ENCODE data around the gene ZNF839.
"Not testable (repeated sequence)": the region's sequence is repeated elsewhere in the genome, so short reads cannot be mapped to it uniquely, and the experiment has no call there.

ZNF839 gene

GRCh38 chr14:102314242-102315011 is 5.1 kb upstream of the ZNF839 start:
- no peak for DNase-seq

- no peak for DNase-seq
Measured at GRCh38 chr14:102315121-102315520, 4.4 kb upstream of the ZNF839 start.

DNA sequence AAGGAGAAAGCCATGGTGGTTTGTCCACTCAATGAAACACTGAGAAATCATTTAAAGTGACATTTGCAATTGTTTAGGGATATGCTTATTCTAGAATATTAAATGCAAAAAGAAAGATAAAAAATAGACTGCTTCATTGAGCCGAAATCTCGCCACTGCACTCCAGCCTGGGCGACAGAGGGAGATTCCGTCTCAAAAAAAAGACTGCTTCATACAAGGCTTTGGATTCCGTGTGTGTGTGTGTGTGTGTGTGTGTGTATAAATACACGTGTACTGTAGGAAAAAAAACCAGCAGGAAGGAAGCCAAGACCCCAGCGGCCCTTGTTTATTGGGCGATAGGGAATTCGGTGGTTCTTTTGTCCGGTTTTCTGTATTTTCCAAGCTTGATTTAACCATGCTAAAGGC is 3.2 kb upstream of the ZNF839 start:
- DNase-seq = no peak

DNA sequence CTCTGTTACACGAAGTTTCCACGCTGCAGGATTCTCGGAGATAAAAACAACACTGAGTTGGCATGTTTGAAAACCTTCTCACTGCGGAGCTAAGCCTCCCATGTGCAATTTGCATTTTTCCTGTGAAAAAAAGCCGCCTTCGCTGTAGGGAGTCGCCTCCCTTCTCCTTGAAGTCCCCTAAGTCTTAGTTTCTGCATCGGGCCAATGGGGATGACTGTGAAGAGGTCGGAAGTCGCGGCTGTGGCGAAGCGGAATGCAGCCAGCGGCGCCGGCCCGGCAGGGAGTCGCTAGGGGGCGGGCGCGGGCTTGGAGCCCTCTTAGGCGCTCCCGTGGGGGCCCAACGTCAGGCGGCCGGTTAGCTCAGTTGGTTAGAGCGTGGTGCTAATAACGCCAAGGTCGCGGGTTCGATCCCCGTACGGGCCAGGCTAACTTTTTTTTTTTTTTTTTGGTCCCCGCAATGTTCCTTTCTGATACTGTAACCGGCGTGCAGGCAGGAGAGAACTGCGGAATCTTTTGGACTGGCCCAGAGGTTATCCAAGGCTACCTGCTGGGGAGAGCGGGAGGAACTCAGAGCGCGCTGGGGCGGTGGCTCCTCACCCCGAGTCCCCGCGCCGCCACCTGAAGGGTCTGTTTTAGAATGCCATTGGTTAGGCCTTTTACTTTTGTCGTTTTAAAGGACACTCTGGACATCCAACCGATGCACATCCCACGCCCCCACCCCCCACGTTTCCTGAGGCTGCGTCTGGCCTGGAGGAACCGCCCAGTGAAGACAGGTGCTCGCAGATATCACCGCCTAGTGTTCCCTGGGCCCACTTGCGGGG is 2.6 kb upstream of the ZNF839 start:
- no peak for DNase-seq

GRCh38 chr14:102317564-102318248 is 1.8 kb upstream of the ZNF839 start:
- DNase-seq = peak; percentile 30

DNA sequence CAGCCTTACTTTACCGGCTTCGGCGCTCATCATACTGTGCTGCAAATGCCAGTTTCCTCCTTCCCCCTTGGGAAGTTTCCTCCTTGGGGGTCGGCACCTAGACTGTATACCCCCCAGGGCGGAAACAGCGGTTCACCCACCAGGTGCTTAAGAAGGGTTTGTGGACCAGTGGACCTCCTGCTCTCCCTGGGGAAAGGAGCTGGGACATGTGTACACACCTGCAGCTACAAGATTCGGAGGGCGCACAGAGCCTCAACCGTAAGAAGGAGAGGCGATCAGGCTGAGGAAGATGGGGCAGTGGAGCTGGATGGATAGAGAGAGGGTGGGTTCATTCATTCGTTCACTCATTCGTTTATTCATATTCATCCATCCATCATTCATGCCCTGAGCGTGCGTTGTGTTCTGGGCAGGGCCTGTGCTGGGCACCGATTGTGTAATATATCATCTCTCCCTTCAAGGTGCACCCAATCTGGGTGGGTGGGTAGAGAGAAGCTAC is 717 bp upstream of the ZNF839 start:
- DNase-seq = no peak

GRCh38 chr14:102320033-102320660 is 601 bp downstream of the ZNF839 start:
- DNase-seq = no peak

DNA sequence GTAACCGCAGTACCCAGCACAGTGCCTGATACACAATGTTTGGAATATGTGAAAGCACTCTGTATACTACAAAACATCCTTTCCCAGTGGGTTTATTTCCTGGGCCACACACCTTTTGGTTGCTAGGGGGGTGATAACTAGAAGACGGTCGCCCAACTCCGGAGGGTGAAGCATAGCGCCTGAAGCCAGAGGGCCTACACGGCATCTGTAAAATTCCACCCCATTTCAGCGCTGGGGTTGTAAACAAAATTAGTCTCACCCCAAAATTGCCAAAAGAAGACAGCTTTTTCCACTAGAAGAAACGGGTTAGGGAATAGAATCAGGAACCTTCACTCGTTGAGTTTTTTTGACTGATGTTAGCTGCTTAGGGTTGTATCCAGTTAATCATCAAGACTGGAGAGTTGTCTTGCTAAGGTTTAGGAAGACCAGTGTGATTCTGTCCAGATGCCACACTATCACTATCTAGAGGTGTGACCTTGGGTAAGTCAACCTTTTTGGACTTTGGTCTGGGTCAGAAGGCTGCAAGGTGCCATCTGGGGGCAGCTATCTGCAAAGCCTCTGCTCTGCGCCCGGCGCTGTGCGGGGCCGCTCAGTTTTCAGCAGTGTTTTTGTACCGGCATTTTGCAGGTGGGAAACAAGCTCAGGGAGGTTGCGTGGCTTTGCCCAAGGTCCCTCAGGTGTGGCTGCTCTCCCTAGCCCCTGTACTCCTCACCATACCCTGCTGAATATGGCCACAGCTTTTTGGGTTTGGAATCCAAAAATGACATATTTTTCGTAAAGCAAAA is 1.3 kb downstream of the ZNF839 start:
- DNase-seq = no peak

DNA sequence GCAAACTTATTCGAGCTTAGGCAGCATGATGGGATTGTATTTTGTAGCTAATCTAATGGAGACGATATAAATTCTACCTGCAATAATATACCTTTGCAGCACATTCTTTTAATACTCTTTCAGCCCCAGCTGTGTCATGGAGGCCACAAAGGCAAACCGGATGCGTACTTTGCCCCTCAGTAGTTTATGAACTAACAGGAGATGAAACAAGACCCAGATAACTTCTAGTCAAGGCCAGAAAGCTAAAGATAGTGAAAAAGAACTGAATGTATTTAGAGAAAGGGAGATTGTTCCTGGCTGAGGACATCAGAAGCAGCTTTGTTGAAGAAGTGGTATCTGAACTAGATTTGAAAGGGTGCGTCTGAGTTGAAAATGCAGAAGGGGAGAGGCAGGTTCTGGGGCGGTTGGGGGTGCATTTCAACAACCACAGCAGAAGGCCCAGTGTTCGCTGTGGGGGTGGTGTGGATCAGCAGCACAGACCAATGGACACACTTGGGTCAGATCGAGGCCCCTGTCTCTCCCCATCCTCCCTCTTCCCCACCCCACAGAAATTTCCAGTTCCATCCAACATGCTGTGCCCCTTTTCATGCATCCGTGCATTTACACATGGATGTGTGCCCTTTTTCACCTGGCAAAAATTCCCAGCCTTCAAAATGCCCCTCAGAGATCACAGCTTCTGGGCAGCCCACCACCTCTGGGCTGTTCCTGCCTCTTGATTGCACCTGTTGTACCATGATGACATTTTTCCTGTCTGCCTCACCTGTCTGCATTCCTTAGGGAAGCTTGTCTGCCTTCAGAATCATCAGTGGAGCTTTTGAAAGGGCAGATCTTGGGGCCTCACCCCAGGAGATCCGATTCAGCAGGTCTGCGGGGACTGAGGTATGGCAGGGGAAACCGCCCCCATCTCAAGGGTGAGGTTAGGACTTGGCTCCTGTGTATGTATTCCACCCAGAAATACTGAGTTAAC is 2.2 kb downstream of the ZNF839 start:
- no peak for DNase-seq

DNA sequence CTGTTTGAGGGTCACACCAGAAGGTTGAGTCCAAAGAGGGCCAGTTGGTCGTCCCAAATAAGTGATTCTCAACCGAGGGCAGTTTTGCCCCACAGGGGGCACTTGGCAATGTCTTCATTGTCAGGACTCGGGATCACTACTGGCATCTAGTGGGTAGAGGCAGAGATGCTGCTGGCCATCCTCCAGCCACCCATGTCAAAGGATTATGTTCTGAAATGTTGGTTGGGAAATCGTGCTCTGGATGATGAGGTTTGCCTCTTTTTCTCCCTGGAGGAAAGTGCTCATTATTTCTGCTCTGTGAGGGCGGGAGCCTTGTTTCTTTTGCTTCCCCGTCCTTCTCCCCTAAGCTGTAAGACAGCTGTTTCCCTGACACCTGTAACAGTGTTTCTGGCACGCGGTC is 3.6 kb downstream of the ZNF839 start:
- no peak for DNase-seq

DNA sequence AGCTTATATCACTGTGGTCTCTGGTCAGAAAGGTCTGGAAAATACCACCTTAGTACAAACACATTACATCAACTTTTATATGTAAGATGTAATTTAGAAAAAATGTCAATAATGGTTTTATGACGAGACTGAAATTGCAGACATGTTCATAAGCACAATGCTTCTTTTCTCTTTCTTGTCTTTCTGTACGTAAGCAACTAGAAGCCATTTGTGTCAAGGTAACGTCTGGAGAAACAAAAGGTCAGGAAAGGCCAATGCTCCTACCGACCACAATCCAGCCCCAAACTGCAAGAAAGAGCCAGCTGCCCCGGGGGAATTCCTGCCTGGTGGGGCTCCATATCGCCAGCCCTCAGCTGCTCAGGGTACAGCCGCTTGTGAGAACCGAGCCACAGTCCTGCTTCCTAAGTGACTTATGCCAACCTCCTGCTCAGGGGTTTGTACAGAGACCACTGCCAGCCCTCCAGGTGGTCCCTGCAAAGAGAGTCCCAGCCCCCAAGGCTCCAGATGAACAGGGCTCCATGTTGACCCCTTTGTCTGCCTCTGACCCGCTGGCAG is 6.3 kb downstream of the ZNF839 start:
- no peak for DNase-seq

DNA sequence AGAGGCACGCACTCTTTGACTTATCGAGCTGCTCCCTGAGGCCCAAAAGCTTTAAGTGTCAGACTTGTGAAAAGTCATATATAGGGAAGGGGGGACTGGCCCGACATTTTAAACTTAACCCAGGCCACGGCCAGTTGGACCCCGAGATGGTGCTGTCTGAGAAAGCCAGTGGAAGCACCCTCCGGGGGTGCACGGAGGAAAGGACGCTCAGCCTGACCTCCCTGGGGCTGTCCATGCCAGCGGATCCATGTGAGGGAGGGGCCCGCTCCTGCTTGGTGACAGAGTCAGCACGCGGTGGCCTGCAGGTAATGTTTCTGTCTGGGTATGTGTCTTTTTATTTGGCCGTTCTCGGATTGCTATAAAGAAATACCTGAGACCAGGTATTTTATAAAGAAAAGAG is 7.0 kb downstream of the ZNF839 start:
- no peak for DNase-seq

- DNase-seq = not testable (repeated sequence)
Measured at GRCh38 chr14:102329381-102329780, 9.8 kb downstream of the ZNF839 start.

DNA sequence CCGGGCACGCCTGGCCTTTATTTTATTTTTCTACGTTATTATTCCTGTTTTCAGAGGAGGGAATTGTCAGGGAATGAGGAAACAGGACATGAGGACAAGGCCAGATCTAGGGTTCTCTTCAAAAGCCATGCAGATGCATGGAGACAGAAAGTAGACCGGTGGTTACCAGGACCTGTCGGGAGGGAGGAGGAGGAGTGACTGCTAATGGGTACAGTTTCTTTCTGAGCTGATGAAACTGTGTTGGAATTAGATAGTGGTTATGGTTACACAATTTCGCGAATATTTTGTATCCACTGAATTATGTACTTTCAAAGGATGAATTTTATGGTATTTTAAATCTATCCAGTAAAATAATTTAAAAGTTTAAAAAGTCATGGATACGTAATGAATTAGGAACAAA is 11.3 kb downstream of the ZNF839 start:
- DNase-seq = no peak

GRCh38 chr14:102333390-102333789 is 13.8 kb downstream of the ZNF839 start:
- DNase-seq = no peak

- DNase-seq = no peak
Measured at GRCh38 chr14:102333795-102334705, 14.5 kb downstream of the ZNF839 start.

- no peak for DNase-seq
Measured at GRCh38 chr14:102335163-102335562, 15.6 kb downstream of the ZNF839 start.

GRCh38 chr14:102338724-102339123 is 19.2 kb downstream of the ZNF839 start:
- DNase-seq = no peak

- no peak for DNase-seq
Measured at GRCh38 chr14:102341566-102341965, 22.0 kb downstream of the ZNF839 start.

- DNase-seq = no peak
Measured at GRCh38 chr14:102342238-102342637, 22.7 kb downstream of the ZNF839 start.
